ENCODE data around the gene CMC1.
"Not testable (repeated sequence)": the region's sequence is repeated elsewhere in the genome, so short reads cannot be mapped to it uniquely, and the experiment has no call there.

Gene CMC1

DNA sequence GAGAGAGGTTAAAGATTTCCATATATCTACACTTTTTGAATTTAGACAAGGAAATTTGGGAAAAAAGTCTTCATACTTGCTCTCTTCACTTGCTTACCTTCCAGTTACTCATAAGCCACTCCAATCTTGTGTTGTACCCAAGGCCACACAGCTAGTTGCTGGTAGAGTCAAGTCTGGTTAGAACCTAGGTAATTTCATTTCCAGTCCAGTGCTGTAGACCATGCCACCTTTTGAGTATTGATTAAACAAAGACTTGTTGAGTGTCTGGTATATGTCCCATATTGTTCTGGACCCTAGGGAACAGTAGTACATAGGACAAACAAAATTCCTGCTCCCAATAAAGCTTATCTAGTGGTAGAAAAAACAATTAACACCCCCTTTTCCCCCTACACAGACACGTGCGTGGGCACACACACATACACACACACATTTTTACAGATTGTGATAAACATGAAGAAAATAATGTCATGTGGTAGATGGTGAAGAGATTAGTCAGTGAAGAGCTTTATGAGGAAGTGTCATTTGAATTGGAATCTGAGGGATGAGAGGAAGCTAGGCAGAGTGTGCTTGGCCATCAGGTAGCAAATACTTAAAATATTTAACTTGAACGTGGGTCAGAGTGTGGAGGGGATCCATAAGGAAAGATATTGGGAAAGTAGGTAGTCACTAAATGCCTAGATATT lies 2.1 kb downstream of the CMC1 start:
- H3K4me3 ChIP-seq (ENCODE audit: low read depth, low read length) = no peak overlapping the region

DNA sequence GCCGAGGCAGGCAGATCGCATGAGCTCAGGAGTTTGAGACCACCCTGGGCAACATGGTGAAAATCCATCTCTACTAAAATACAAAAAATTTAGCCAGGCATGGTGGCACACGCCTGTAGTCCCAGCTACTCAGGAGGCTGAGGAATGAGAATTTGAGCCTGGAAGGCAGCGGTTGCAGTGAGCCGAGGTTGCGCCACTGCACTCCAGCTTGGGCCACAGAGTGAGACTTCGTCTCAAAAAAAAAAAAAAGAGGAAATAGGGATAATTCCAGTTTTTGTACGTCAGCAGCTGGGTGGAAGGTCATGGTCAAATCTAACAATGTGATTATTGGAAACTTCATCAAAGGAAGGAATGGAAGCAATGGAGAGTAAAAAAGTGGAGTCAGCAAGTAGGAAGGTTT lies 3.1 kb downstream of the CMC1 start:
- no peak overlapping the region for H3K4me3 ChIP-seq (ENCODE audit: low read depth, low read length)

DNA sequence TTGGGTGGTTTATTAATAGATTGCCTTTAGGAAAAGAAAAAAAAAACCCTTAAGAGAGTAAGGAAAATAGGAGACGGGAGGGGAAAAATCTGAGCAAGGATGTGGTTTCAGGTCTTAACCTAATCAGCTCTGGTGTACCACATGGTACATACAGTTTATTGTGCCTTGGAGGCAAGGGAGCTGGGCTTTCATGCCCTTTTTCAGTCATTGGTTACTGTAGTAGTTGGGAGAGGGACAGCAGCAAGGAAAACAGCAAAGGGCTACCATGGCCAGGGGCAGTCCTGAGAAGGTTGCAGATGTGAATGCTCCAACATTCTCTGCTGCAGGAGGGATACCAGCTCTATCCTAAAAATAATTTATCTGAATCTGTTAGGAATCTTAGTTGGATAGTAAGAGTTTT lies 5.9 kb downstream of the CMC1 start:
- no peak overlapping the region for H3K4me3 ChIP-seq (ENCODE audit: low read depth, low read length)

DNA sequence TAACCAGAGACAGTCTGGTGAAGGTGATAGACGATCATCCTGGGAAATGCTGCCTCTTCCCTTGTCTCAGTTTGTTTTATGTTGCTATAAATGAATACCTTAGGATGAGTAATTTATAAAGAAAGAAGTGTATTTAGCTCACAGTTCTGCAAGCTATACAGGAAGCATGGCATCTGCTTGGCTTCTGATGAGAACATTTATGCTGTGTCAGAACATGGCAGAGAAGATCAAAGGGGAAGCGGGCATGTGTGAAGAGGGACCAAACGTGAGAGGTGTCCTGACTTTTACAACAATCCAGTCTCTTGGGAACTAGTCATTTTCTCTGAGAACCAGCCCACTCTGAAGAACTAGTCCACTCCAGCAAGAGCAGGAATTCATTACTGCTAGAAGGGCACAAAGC lies 9.6 kb downstream of the CMC1 start:
- no peak overlapping the region for H3K4me3 ChIP-seq (ENCODE audit: low read depth, low read length)

DNA sequence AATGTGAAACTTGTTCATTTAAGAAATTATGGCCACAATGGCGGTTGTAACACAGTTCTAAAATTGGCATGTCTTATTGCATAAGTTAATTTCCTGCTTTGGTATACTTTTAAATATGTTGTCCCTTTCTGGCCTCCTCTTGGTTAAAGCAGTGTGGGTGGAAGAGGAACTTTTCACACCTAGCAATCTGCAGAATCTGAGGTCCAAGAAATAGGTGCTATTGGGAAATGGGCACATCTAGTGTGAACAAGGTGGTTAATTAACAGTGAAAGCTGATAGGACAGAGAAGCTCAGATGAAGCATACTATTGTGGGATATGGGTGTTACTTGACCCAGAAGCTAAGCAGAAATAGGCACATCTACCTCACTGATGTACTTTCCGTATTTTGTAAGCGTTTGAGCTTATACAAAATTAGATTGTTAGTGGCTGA lies 10.6 kb downstream of the CMC1 start:
- no peak overlapping the region for H3K4me3 ChIP-seq (ENCODE audit: low read depth, low read length)

DNA sequence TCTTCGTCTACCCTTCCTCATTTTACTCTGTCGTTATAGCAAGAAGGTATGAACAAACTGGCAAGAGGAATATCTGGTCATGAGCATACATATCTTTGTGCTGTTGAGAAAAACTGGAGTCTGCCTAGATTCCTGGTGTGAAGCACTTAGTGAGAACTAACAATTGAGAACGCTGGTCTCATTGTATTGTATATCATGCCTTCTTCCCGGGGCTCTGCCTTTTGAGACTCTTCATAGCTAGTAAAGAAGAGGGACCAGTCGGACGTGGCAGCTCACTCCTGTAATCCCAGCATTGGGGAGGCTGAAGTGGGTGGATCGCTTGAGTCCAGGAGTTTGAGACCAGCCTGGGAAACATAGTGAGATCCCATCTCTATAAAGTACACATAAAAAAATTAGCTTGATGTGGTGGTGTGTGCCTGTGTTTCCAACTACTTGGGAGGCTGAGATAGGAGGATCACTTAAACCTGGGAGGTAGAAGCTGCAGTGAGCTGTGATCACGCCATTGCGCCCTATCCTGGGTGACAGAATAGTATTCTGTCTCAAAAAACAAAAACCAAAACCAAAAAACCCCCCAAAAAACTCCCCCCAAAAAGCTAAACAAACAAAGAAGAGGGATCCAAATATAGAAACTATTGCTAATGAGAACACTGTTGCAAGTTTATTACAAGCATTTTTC lies 11.8 kb downstream of the CMC1 start:
- H3K4me3 ChIP-seq (ENCODE audit: low read depth, low read length) = no peak overlapping the region

DNA sequence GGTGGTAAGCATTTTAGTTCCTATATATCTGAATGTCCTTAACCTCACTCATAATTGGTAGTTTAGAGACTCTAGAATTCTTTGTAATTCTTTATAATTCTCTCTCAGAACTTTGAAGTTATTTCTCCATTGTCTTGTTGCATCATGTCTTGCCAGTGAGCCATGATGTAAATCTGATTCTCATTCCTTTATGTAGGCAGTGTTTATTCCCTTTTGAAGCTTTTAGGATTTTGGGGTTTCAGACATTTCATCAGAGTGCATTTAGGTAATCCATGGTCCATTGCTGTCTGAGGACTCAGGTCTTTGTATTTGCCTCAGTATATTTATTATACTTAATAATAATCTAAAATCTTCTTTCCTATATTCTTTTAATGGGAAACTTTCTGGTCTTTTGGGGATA lies 20.6 kb downstream of the CMC1 start:
- H3K4me3 ChIP-seq (ENCODE audit: low read depth, low read length) = no peak overlapping the region

DNA sequence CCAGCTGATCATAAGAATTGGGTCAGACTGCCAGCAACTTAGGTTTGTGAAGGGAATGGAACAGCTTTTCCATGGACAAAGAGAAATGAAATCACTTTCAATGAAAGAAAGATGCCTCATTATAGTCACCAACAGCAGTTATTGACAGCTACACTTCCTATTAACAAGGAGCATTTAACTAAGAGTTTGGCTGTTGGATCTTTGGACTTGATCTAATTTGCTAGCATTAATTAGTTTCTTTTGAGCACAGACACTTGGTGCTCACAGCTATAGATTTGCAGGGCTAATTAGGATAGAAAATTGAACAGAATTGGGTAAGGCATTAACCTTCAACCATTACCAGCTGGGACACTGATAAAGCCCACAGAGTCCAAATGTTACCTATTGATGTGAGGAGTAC lies 24.2 kb downstream of the CMC1 start:
- no peak overlapping the region for H3K4me3 ChIP-seq (ENCODE audit: low read depth, low read length)

DNA sequence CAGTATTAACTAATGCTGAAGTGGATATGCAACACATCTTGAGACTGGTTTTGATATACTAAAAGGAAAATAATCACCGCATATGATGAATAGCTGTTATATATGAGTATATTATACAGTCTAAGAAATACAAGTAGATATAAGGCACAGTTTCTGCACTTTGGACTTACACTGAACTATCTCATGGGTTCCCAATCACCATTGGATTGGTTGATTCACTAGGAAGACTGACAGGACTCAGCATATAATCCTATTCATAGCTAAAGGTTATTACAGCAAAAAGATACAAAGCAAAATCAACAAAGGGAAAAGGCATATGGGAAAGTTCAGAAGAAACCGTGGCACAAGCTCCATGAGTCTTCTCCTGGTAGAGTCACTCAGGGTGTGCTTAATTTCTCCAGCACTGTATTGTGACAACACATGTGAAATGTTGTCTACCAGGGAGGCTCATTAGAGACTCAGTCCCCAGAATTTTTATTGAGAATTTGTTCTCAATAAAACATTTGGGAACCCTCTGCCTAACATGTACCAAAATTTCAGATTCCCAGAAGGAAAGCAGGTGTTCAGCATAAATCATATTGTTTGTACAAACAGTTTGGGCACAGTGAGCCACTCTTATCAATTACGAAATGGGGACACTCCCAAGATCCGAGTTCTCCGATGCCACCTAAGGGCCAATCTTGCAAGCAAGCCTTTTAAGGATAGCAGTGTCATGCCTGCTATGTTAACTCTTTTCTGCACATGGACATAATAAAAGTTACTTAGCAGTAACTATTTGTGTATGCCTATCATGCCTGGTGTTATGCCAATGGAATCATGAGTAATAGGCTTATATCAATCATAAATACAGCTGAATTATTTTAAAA lies 26.8 kb downstream of the CMC1 start:
- no peak overlapping the region for H3K4me3 ChIP-seq (ENCODE audit: low read depth, low read length)

DNA sequence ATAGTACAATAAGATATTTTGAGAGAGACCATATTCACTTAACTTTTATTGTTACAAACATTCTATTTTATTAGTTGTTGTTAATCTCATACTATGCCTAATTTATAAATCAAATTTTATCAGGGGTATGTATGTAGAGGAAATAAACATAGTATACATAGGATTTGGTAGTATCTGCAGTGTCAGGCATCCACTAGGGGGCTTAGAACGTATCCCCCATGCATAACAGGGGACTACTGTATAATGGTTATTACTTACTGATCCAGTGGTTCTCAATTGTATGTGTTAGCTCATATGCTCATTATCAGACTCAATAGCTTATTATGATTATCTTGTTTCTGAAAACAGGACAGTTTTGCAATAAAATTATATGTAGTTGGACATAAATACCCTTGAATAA lies 27.6 kb downstream of the CMC1 start:
- no peak overlapping the region for H3K4me3 ChIP-seq (ENCODE audit: low read depth, low read length)

DNA sequence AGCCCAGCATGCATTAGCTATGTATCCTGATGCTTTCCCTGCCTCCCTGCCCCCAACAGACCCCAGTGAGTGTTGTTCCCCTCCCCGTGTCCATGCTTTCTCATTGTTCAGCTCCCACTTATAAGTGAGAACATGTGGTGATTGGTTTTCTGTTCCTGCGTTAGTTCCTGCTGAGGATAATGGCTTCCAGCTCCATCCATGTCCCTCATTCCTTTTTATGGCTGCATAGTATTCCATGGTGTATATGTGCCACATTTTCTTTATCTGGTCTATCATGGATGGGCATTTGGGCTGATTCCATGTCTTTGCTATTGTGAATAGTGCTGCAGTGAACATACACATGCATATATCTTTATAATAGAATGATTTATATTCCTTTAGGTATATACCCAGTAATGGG lies 28.5 kb downstream of the CMC1 start:
- H3K4me3 ChIP-seq (ENCODE audit: low read depth, low read length) = not testable (repeated sequence)

DNA sequence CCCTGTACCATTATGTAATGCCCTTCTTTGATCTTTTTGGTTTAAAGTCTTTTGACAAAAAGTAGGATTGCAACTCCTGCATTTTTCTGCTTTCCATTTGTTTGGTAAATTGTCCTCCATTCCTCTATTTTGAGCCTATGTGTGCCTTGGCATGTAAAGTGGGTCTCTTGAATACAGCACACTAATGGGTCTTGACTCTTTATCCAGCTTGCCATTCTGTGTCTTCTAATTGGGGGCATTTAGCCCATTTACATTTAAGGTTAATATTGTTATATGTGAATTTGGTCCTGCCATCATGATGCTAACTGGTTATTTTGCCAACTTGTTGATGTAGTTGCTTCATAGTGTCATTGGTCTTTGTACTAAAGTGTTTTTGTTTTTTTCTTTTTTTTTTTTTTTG lies 32.4 kb downstream of the CMC1 start:
- H3K4me3 ChIP-seq (ENCODE audit: low read depth, low read length) = no peak overlapping the region

DNA sequence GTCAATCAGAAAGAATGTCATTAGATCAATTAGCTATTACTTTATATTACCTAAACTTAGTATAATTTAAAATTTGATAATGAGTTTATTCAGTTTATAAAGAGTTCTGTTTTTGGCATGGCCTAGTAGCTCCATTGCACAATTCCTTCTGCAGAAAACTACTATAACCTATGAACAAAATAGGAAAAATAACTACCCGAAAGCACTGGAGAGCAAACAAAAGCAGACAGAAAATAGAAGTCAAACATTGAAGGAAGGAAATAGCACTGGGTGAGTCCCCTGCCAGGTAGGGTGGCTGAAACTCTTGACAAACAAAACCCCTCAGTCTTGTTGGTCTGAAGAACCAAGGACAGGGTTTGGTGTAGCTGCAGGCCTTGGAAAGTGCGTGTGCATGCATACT lies 37.5 kb downstream of the CMC1 start:
- no peak overlapping the region for H3K4me3 ChIP-seq (ENCODE audit: low read depth, low read length)

DNA sequence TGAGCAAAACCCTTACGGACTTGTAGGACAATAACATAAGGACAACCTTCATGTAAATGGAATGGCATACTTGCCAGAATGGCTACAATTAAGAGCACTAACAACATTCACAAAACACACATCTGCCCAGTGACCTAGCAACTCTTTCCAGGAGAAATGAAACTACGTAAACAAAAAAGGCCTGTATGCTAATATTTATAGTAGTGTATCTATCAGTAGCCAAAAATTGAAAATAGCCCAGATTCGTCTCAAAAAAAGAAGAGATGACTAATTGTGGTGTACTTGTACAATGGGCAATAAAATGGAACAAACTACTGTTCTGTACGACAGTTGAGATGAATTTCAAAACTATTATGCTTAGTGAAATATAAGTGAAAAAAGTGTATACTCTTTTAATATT lies 38.4 kb downstream of the CMC1 start:
- H3K4me3 ChIP-seq (ENCODE audit: low read depth, low read length) = no peak overlapping the region

DNA sequence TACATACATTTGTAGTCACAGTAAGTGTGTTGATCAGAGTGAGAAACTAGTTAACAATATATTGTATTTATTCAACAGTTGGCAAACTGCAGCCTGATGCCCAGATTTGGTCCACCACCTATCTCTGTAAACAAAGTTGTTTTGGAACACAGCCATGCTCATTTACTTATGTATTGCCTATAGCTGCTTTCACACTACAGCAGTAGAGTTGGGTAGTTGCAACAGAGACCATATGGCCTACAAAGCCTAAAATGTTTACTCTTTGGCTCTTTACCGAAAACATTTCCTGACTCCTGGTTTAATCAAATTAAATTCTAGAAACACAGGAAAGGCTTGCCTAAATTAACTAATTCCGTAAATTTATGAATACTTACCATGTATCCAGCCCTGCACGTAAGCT lies 39.4 kb downstream of the CMC1 start:
- no peak overlapping the region for H3K4me3 ChIP-seq (ENCODE audit: low read depth, low read length)

DNA sequence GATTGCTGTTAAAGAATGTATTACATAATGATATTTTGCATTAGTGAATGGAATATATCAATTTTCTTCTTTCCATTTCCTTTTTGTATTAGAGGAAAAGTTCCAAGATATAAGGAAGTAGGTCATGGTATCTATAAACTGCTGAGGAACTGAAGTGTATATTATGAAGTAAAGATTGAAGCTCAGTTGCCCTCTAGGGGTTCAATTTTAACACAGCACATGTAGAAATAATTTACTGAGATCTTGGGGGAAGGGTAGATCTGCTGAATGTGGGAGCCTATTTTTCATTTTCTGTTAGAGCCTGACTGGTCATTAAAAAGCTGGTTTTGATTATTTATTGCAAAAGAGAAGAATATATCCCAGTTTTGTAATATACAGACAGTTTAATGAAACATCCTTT lies 45.2 kb downstream of the CMC1 start:
- no peak overlapping the region for H3K4me3 ChIP-seq (ENCODE audit: low read depth, low read length)

DNA sequence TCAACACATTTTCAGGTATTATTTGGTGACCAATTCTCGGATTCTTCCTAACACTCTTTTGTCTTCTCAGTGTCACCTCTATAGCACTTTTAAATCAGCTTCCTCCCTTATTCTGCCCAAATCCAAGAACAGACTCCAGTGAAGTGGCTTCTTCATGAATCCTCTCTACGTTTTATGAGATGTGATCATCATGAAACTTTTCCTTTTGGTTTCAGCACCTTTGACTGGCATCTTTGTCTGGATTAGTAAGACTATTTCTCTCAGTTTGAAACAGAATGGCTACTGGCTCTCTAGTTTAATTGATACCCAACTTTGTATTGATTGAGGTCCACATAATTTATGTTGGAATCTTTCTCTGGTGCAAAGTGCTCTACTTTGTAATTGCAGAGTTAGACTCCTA lies 45.6 kb downstream of the CMC1 start:
- H3K4me3 ChIP-seq (ENCODE audit: low read depth, low read length) = no peak overlapping the region

DNA sequence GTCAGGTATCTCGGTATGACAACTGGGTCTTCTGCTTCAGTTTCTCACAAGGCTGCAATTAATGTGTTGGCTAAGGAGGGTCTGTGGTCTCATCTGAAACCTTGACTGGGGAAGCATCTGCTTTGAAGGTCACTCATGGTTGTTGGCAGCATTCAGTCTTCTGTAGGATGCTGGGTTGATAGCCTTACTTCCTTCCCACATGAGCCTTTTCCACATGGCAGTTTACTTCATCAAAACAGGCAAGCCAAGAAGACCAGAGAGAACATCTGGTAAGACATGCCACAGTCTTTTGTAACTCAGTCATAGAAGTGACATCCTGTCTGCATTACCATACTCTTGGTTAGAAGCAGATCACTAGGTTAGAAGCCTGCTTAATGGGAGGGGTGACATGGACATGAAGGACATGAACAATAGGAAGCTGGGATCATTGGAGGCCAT lies 49.5 kb downstream of the CMC1 start:
- no peak overlapping the region for H3K4me3 ChIP-seq (ENCODE audit: low read depth, low read length)

DNA sequence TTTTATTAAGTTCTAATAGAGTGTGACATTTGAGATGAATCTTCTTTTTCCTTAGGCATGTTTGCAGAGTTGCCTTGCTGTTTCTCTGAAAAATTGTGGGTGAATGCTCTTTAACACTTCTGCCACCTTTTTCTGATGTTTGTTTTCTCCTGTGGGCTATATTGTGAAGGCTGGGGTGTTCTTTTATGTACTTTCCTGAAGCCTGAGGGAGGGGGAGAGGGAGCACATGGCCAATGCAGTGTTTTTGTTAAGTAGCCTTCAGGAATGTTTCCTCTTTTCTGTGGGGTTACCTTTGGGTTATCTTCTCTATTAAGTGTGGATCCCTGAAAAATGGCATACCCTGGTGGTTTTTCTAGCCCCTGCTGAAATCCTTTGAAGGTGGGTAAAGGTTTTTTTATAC lies 50.2 kb downstream of the CMC1 start:
- H3K4me3 ChIP-seq (ENCODE audit: low read depth, low read length) = no peak overlapping the region

DNA sequence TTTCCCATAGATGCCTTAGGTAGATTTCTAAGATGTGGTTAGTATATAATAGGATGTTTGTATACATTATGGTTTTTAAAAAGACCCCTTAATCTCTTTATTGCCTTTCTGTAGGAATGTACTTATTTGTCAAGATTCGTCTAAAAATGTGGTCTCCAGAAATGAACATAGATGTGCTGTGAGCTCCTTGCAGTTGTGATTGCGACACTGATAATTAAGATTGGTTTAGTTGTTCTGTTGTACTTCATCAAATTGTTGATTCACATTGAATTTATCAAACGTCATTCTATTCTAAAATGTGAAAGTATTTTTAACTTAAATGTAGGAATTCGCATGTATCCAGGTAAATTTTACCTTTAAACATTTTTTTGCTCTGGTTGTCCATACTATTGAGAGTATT lies 51.2 kb downstream of the CMC1 start:
- no peak overlapping the region for H3K4me3 ChIP-seq (ENCODE audit: low read depth, low read length)

DNA sequence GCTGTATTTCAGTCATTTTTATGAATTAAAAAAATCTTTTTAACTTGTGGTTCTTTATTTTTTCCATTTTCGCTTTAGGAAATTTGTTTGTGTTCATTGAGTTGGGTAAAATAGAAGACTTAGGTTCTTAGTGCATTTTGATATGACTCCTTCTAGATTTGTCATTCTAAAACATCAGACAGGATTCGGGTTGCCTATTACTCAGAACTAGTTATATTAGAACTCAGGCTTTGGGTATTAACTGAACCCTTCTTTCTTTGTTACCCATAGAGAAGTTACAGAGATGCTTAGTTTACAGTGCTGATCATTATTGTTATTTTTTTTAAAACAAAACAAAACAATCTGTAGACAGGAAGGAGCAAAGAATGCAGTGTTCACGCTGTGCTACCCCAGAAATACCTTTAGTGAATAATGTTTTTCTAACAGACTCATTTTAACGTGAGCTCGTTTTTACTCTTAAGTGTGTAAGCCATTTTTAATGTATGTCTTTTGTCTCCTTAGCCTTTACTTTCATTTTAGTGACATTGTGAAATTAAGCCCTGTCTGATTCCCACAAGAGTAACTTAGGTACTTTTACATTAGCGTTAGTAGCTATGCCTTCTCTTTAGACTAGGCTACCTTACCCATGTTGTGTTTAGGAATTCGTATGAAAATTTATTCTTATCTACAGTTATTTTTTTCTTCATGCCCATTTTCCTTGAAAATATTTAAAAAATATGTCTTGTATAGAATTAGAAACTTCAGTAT lies 53.4 kb downstream of the CMC1 start:
- no peak overlapping the region for H3K4me3 ChIP-seq (ENCODE audit: low read depth, low read length)

Data from iPS-11a (cell line).